ENCODE results near the gene GATA1.

GATA1 gene

GRCh38 chrX:48785186-48785539, 1.2 kb upstream of the GATA1 start:
- Histone ChIP-seq H3K27ac (no peak overlapping the region), H3K9me3 (ENCODE audit: severe bottlenecking) (no peaks in the 10 kb centered on the region), H3K36me3 (no peaks in the 10 kb centered on the region), H3K4me3 (ENCODE audit: low read depth, low read length) (no peak overlapping the region), H3K27me3 (ENCODE audit: insufficient read depth, low read depth, severe bottlenecking) (peaks cover 5% of the 10 kb centered on the region)
- DNase-seq: no peak
- TF ChIP-seq, protein P1, sequence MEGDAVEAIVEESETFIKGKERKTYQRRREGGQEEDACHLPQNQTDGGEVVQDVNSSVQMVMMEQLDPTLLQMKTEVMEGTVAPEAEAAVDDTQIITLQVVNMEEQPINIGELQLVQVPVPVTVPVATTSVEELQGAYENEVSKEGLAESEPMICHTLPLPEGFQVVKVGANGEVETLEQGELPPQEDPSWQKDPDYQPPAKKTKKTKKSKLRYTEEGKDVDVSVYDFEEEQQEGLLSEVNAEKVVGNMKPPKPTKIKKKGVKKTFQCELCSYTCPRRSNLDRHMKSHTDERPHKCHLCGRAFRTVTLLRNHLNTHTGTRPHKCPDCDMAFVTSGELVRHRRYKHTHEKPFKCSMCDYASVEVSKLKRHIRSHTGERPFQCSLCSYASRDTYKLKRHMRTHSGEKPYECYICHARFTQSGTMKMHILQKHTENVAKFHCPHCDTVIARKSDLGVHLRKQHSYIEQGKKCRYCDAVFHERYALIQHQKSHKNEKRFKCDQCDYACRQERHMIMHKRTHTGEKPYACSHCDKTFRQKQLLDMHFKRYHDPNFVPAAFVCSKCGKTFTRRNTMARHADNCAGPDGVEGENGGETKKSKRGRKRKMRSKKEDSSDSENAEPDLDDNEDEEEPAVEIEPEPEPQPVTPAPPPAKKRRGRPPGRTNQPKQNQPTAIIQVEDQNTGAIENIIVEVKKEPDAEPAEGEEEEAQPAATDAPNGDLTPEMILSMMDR (IDR thresholded peaks at IDR 0.05; ENCODE audit: low read depth, low read length): no peak

DNA sequence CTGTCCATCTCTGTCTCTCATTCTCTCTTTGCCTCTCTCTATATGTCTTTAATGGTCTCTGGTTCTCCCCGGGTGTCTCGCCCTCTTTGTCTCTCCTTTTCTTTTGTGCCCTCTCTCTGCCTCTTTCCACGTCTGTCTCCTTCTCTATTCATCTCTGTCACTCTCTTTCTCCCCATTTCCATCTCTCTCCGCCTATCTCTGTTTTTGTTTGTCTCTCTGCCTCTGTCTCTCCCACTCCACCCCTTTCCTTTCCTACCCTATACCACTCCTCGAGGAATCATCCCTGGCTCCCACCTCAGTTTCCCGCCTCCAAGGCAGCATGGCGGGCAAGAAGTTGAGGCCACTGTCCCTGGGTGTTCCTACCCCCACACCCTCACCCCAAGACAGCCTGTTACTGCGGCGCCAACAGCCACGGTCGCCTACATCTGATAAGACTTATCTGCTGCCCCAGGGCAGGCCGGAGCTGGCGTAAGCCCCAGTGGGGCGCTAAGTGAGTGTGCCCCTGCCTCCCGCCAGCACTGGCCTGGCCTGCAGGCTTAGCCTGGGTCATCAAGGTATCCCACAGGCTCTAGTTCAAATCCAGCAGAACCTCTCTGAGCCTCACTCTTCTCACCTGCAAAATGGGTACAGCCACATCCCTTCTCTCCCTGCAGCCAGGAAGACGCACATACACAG, 713 bp upstream of the GATA1 start:
- H3K36me3 ChIP-seq: no peaks in the 10 kb centered on the region
- DNase-seq: no peak
- H3K4me3 ChIP-seq (ENCODE audit: low read depth, low read length): no peak overlapping the region
- TF ChIP-seq, protein P1 (IDR thresholded peaks at IDR 0.05; ENCODE audit: low read depth, low read length): no peak
- no peaks in the 10 kb centered on the region for H3K9me3 ChIP-seq (ENCODE audit: severe bottlenecking)
- H3K27me3 ChIP-seq (ENCODE audit: insufficient read depth, low read depth, severe bottlenecking): peaks cover 7% of the 10 kb centered on the region
- no peak overlapping the region for H3K27ac ChIP-seq

DNA sequence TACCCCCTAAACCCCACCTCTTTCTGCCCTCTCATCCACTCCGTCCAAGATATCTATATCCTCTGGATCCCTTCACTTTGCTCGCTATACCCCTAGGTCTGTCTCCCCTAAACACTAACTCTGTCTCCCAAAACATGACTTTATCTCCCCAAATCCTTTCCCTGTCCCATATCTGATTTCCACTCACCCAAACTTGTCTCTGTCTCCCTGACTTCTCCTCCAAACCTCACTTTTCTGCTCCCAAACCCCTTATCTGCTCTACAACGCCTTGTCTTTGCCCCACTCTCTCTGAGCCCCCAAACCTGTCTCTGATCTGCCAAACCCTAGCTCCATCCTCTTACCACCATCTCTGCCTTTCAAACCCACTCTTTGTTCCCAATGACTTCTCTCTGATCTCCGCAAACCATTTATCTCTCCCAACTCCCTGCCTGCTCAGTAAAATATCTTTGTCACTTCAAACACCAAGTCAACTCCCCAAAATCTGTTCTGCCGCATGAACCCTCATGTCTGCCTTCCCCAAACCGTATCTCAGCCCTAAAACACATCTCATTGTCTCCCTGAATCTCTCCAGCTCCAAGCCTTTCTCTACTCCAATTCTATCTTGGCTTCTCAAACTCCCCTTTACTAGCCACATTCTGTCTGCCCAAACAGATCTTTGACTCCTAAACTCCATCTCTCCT, 575 bp downstream of the GATA1 start:
- TF ChIP-seq, protein P1 (IDR thresholded peaks at IDR 0.05; ENCODE audit: low read depth, low read length): no peak
- Histone ChIP-seq H3K36me3 (no peaks in the 10 kb centered on the region), H3K27me3 (ENCODE audit: insufficient read depth, low read depth, severe bottlenecking) (peaks cover 7% of the 10 kb centered on the region), H3K27ac (no peak overlapping the region), H3K9me3 (ENCODE audit: severe bottlenecking) (no peaks in the 10 kb centered on the region), H3K4me3 (ENCODE audit: low read depth, low read length) (no peak overlapping the region)
- no peak for DNase-seq

GRCh38 chrX:48787505-48788443, 1.4 kb downstream of the GATA1 start:
- TF ChIP-seq, protein P1 (IDR thresholded peaks at IDR 0.05; ENCODE audit: low read depth, low read length): no peak

GRCh38 chrX:48789366-48790220, 3.2 kb downstream of the GATA1 start:
- no peak for DNase-seq
- Histone ChIP-seq H3K36me3 (no peaks in the 10 kb centered on the region), H3K4me3 (ENCODE audit: low read depth, low read length) (no peak overlapping the region), H3K9me3 (ENCODE audit: severe bottlenecking) (no peaks in the 10 kb centered on the region), H3K27me3 (ENCODE audit: insufficient read depth, low read depth, severe bottlenecking) (peaks cover 3% of the 10 kb centered on the region), H3K27ac (no peak overlapping the region)
- TF ChIP-seq, protein P1 (IDR thresholded peaks at IDR 0.05; ENCODE audit: low read depth, low read length): no peak

More at GRCh38 chrX:48787505-48788443, 1.4 kb downstream of the GATA1 start:
- H3K9me3 ChIP-seq (ENCODE audit: severe bottlenecking): no peaks in the 10 kb centered on the region
- H3K27me3 ChIP-seq (ENCODE audit: insufficient read depth, low read depth, severe bottlenecking): peaks cover 5% of the 10 kb centered on the region
- DNase-seq: no peak
- H3K27ac ChIP-seq: no peak overlapping the region
- H3K4me3 ChIP-seq (ENCODE audit: low read depth, low read length): no peak overlapping the region
- no peaks in the 10 kb centered on the region for H3K36me3 ChIP-seq

Measured in WERI-Rb-1 (cell line).